OCI-LY1 (cell line): ENCODE results near the gene TGM2.

ENCODE experiments used
- EZH2 ChIP-seq: fragments of 200-600 bp; sonication (generic), shearing (Covaris generic); IDR thresholded peaks from 2 replicates; pipeline ENCODE4 v1.8.0; 2017; ENCODE audit warnings: borderline replicate concordance, mixed run types, mild to moderate bottlenecking, antibody characterized with exemption, low read length, moderate library complexity, mixed read lengths
- TF ChIP-seq, protein P1 (sequence below): fragments of 200-600 bp; sonication (generic), shearing (Covaris generic); IDR thresholded peaks from 2 replicates; pipeline ENCODE4 v1.5.1; 2017; ENCODE audit warnings: mild to moderate bottlenecking, antibody characterized with exemption, low read length, moderate library complexity, mixed read lengths

DNA sequence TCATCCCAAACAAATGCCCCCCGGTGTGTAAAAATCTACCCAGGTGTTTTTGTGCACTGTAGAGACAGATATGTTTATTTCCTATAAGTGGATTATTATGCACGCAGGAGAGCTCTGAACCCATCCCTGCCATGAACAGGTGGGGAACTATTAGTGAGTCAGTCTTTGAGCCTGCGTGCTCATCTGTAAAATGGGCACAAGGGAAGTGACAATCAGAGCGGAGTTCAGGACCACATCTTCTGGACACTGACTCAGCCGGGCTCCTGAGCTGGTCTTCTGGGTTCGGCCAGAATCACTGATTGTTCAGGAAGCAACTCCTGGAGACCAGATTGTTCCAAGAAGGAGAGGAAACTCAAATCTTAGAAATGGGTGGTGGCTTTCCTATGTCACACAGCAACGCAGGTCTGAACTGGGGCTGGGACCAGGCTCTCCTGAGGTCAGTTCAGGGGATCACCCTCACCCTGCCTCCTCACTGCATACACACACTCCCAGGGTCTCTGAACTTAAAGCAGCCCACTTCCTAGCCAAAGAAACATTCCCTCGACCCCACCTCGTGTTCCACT, 27.3 kb upstream of the TGM2 start:
- TF ChIP-seq, protein P1, sequence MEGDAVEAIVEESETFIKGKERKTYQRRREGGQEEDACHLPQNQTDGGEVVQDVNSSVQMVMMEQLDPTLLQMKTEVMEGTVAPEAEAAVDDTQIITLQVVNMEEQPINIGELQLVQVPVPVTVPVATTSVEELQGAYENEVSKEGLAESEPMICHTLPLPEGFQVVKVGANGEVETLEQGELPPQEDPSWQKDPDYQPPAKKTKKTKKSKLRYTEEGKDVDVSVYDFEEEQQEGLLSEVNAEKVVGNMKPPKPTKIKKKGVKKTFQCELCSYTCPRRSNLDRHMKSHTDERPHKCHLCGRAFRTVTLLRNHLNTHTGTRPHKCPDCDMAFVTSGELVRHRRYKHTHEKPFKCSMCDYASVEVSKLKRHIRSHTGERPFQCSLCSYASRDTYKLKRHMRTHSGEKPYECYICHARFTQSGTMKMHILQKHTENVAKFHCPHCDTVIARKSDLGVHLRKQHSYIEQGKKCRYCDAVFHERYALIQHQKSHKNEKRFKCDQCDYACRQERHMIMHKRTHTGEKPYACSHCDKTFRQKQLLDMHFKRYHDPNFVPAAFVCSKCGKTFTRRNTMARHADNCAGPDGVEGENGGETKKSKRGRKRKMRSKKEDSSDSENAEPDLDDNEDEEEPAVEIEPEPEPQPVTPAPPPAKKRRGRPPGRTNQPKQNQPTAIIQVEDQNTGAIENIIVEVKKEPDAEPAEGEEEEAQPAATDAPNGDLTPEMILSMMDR = no peak
- TF ChIP-seq EZH2 = no peak
